Measurements from ENCODE around the gene PDSS2.

The PDSS2 gene

GRCh38 chr6:107110200-107110599 lies 349.2 kb downstream of the PDSS2 start:
- DNase-seq, result no peak

GRCh38 chr6:107108201-107108890 lies 351.0 kb downstream of the PDSS2 start:
- DNase-seq, result no peak

GRCh38 chr6:107107791-107108190 lies 351.6 kb downstream of the PDSS2 start:
- DNase-seq, result no peak

- no peak for DNase-seq
Observed at GRCh38 chr6:107106165-107106564, 353.2 kb downstream of the PDSS2 start.

GRCh38 chr6:107105511-107106116 lies 353.8 kb downstream of the PDSS2 start:
- no peak for DNase-seq

GRCh38 chr6:107103082-107103481 lies 356.3 kb downstream of the PDSS2 start:
- no peak for DNase-seq

All from DMS 273 treated with DMSO at 0.1 percent for 48 hours (cell line).